Epithelial cell of esophagus (primary cell): ENCODE data around the gene MZB1.
"Not testable (repeated sequence)": the region's sequence is repeated elsewhere in the genome, so short reads cannot be mapped to it uniquely, and the experiment has no call there.

Source experiments
- DNase-seq: peaks from one replicate; pipeline ENCODE4 v3.0.0; 2010; ENCODE audit warnings: low read depth
- H3K4me3 ChIP-seq: 2 replicates; pipeline ENCODE4 v1.5.1; 2011; ENCODE audit warnings: mild to moderate bottlenecking, low read length, control low read depth
- TF ChIP-seq, protein P1 (sequence below): IDR thresholded peaks from 2 replicates; pipeline ENCODE4 v1.5.1; 2011; ENCODE audit warnings: low read depth, mild to moderate bottlenecking, low read length, control low read depth, inconsistent platforms; ENCODE audit not compliant: insufficient read depth; ENCODE audit errors: missing control alignments

The MZB1 gene

DNA sequence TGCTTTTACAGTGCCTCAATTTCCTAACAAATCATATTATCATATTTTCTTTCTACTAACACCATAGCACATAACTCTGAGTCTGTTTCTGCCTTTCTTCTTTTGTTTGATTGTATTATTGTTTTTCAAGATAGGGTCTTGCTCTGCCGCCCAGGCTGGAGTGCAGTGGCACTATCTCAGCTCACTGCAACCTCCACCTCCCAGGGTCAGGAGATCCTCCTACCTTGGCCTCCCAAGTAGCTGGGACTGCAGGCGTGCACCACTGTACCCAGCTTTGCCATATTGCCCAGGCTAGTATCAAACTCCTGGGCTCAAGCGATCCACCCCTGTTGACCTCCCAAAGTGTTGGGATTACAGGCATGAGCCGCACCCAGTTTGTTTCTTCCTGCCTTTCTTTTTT is 29.3 kb downstream of the MZB1 start:
- no peak overlapping the region for H3K4me3 ChIP-seq
- DNase-seq: no peak
- TF ChIP-seq, protein P1, sequence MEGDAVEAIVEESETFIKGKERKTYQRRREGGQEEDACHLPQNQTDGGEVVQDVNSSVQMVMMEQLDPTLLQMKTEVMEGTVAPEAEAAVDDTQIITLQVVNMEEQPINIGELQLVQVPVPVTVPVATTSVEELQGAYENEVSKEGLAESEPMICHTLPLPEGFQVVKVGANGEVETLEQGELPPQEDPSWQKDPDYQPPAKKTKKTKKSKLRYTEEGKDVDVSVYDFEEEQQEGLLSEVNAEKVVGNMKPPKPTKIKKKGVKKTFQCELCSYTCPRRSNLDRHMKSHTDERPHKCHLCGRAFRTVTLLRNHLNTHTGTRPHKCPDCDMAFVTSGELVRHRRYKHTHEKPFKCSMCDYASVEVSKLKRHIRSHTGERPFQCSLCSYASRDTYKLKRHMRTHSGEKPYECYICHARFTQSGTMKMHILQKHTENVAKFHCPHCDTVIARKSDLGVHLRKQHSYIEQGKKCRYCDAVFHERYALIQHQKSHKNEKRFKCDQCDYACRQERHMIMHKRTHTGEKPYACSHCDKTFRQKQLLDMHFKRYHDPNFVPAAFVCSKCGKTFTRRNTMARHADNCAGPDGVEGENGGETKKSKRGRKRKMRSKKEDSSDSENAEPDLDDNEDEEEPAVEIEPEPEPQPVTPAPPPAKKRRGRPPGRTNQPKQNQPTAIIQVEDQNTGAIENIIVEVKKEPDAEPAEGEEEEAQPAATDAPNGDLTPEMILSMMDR: no peak

DNA sequence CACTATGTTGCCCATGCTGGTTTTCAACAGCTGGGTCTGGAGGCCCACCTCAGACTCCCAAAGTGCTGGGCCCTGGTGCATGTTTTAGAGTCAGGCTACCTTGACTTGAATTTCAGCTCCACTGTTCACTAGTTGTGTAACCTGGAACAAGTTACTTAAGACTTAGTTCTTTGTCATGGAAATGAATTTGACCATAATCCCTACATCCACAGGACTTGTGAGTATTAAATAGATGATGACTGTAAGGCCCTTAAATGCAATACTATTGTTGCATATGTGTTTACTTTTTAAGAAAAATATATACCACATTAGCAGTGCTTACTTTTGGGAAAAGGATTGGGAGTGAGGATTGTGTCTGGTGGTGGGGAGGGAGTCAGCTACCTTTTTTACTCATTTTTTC is 31.6 kb downstream of the MZB1 start:
- no peak overlapping the region for H3K4me3 ChIP-seq
- TF ChIP-seq, protein P1: no peak
- peak; percentile 40 for DNase-seq

DNA sequence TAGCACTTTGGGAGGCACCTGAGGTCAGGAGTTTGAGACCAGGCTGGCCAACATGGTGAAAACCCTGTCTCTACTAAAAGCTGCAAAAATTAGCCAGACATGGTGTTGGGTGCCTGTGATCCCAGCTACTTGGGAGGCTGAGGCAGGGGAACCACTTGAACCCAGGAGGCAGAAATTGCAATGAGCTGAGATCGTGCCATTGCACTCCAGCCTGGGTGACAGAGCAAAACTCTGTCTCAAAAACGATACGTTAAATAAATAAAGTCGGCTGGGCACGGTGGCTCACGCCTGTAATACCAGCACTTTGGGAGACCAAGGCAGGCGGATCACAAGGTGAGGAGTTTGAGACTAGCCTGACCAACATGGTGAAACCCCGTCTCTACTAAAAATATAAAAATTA is 33.8 kb downstream of the MZB1 start:
- not testable (repeated sequence) for H3K4me3 ChIP-seq, DNase-seq

DNA sequence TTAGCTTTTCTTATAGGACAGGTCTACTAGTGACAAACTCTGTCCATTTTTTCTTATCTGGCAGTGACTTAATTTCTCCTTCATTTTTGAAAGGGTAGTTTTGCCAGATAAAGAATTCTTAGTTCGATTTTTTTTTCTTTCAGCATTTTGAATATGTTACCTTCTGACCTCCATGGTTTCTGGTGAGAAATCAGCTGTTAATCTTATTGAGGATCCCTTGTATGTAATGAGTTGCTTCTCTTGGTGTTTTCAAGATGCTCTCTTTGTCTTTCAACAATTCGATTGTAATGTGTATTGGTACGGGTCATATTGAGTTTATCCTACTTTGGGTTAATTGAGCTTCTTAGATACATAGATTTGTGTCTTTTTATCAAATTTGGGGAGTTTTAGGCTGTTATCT is 35.5 kb downstream of the MZB1 start:
- no peak overlapping the region for H3K4me3 ChIP-seq
- TF ChIP-seq, protein P1: no peak
- DNase-seq: no peak

DNA sequence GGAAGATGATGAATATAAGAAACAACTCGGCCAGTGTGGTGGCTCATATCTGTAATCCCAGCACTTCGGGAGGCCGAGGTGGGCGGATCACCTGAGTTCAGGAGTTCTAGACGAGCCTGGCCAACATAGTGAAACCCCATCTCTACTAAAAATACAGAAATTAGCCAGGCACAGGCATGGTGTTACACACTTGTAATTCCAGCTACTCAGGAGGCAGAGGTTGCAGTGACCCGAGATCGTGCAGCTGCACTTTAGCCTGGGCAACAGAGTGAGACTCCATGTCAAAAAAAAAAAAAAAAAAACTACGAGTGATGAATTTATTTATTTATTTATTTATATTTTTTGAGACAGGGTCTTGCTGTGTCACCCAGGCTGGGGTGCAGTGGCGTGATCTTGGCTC is 41.9 kb downstream of the MZB1 start:
- not testable (repeated sequence) for H3K4me3 ChIP-seq, DNase-seq

DNA sequence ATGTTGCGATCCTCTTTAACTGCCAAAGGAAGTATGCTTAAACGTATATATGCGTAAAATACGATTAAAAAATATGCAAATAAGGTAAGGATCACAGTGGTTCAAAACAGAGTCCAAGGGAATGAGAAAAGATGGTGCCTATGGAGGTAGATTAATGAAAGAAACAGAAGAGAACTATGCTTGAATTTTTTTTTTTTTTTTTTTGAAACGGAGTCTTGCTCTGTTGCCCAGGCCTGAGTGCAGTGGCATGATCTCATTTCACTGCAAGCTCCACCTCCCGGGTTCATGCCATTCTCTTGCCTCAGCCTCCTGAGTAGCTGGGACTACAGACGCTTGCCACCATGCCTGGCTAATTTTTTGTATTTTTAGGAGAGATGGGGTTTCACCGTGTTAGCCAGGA is 44.3 kb downstream of the MZB1 start:
- not testable (repeated sequence) for H3K4me3 ChIP-seq, DNase-seq

DNA sequence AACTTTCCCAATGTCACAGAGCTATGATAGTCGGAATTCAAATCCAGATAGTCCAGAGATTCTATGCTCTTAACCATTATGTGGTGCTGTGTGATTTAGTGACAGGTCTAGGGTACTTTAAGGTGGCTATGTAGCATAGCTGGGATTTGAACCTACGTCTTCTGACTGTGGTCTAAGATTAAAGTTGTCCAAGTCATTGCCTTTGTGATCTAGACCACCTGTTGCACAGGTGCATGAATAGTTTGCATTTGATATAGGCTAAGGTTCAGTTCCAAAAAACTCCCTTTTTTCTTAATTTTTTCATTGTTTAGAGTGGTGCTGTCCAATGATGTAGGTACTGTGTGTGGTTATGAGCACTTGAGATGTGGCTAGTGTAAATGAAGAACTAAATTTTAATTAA is 45.5 kb downstream of the MZB1 start:
- no peak overlapping the region for H3K4me3 ChIP-seq
- DNase-seq: no peak
- TF ChIP-seq, protein P1: no peak

DNA sequence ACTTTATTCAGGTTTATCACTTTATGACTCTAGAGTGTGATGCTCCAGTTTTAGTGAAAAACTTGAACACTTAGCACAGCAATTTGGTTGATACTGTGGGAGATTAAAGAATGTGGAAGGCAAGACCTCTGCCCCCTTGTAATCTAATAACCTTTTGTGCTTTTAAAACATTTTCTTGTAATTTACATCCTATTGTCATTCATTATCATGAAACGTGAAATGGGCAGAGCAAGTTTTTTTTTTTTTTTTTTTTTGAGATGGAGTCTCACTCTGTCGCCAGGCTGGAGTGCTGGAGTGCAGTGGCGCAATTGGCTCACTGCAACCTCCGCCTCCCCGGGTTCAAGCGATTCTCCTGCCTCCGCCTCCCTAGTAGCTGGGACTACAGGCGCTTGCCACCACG is 46.2 kb downstream of the MZB1 start:
- H3K4me3 ChIP-seq: peak overlapping the region; percentile 99
- no peak for DNase-seq
- TF ChIP-seq, protein P1: no peak

DNA sequence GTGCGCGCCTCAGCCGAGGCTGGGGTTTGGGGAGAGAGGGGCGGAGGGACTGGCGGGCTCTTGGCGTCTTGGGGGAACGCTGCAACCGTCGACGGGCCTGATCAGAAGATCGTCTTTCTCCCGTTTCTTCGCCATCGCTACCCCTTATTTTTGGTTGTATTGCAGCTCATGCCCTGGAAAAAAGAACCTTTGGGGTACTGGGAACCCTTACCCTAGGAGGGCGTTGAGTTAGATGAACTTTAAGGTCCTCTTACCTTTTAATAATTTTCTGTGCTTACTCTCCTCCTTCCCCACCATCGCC is 47.3 kb downstream of the MZB1 start:
- DNase-seq: no peak
- peak overlapping the region; percentile 99 for H3K4me3 ChIP-seq
- TF ChIP-seq, protein P1: no peak
